Liver (tissue), 2 donors: ENCODE measurements around the gene TAF13.

Experiments used
- MAX ChIP-seq: IDR thresholded peaks from 2 replicates; pipeline ENCODE4 v1.6.1; 2016; ENCODE audit warnings: antibody characterized with exemption
- YY1 ChIP-seq: IDR thresholded peaks from 2 replicates; pipeline ENCODE4 v1.6.1; 2016; ENCODE audit warnings: antibody characterized with exemption, mild to moderate bottlenecking
- TF ChIP-seq, protein P1 (sequence below): fragments of 150-350 bp; IDR thresholded peaks from 2 replicates; pipeline ENCODE4 v1.5.1; 2017; ENCODE audit warnings: improper control_type of control experiment, low read depth, low read length; ENCODE audit not compliant: missing input control
- TF ChIP-seq, protein P2 (sequence below): IDR thresholded peaks from 2 replicates; pipeline ENCODE4 v1.6.1; 2016; ENCODE audit warnings: antibody characterized with exemption
- donor health status: healthy.

GRCh38 chr1:109025694-109026093 is 50.1 kb downstream of the TAF13 start:
- TF ChIP-seq, protein P1, sequence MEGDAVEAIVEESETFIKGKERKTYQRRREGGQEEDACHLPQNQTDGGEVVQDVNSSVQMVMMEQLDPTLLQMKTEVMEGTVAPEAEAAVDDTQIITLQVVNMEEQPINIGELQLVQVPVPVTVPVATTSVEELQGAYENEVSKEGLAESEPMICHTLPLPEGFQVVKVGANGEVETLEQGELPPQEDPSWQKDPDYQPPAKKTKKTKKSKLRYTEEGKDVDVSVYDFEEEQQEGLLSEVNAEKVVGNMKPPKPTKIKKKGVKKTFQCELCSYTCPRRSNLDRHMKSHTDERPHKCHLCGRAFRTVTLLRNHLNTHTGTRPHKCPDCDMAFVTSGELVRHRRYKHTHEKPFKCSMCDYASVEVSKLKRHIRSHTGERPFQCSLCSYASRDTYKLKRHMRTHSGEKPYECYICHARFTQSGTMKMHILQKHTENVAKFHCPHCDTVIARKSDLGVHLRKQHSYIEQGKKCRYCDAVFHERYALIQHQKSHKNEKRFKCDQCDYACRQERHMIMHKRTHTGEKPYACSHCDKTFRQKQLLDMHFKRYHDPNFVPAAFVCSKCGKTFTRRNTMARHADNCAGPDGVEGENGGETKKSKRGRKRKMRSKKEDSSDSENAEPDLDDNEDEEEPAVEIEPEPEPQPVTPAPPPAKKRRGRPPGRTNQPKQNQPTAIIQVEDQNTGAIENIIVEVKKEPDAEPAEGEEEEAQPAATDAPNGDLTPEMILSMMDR = no peak
- TF ChIP-seq MAX (no peak), YY1 (no peak)
- TF ChIP-seq, protein P2, sequence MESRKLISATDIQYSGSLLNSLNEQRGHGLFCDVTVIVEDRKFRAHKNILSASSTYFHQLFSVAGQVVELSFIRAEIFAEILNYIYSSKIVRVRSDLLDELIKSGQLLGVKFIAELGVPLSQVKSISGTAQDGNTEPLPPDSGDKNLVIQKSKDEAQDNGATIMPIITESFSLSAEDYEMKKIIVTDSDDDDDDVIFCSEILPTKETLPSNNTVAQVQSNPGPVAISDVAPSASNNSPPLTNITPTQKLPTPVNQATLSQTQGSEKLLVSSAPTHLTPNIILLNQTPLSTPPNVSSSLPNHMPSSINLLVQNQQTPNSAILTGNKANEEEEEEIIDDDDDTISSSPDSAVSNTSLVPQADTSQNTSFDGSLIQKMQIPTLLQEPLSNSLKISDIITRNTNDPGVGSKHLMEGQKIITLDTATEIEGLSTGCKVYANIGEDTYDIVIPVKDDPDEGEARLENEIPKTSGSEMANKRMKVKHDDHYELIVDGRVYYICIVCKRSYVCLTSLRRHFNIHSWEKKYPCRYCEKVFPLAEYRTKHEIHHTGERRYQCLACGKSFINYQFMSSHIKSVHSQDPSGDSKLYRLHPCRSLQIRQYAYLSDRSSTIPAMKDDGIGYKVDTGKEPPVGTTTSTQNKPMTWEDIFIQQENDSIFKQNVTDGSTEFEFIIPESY = no peak
